ENCODE results near the gene PPT2.
A peak's percentile ranks its signal among the peaks of the same experiment; 100 is the strongest.
"Not testable (repeated sequence)": the region's sequence is repeated elsewhere in the genome, so short reads cannot be mapped to it uniquely, and the experiment has no call there.

The PPT2 gene

DNA sequence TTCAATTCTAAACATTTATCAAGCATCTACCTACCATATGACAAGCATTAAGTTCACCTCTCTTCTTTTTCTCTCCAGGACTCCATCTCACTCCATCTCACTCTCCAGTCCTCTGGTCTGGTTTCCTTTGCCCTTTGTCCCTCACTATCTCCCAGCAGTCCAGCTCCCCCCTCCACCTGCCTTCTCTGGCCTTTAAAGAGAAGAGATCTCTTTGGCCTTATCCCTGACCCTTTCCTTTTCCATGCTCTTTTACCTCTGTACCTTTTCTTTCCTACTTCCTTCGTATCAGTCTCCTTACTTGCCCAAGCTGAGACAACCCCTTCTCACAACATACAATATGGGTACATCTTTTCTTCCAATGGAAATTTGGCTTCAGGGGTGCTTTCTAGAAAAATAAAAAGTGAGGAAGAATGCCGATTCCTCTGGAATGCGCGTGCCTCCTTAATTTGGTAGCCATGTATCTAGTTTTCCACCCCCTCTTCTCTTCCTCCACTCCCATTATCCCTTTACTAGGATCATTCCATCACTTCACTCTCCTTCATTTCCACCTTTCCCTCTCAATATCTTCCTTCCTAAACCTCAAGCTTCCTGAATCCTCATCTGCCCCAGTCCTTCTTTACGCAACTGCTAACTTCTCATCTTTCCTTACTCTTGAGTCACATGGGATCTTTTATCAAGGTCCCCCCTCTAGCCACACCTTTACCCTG, 22.7 kb downstream of the PPT2 start:
- no peak for DNase-seq (ENCODE audit: low read depth in 3 of 3)

- no peak for DNase-seq (ENCODE audit: low read depth in 3 of 3)
These were observed 23.3 kb downstream of the PPT2 start for GRCh38 chr6:32177183-32177787.

- DNase-seq (ENCODE audit: low read depth in 3 of 3): peak; percentile 68 to 92 (median 78)
These were observed 24.0 kb downstream of the PPT2 start, which contains the start of gene RNF5 for GRCh38 chr6:32177788-32178546. Gene RNF5 (plus strand): TSS chr6:32178405. CDS start chr6:32178512, 107 bp downstream.

GRCh38 chr6:32178547-32179440, 24.9 kb downstream of the PPT2 start:
- no peak for DNase-seq (ENCODE audit: low read depth in 3 of 3)

- DNase-seq (ENCODE audit: low read depth in 3 of 3): no peak
These were observed 25.9 kb downstream of the PPT2 start for GRCh38 chr6:32179766-32180405.

DNA sequence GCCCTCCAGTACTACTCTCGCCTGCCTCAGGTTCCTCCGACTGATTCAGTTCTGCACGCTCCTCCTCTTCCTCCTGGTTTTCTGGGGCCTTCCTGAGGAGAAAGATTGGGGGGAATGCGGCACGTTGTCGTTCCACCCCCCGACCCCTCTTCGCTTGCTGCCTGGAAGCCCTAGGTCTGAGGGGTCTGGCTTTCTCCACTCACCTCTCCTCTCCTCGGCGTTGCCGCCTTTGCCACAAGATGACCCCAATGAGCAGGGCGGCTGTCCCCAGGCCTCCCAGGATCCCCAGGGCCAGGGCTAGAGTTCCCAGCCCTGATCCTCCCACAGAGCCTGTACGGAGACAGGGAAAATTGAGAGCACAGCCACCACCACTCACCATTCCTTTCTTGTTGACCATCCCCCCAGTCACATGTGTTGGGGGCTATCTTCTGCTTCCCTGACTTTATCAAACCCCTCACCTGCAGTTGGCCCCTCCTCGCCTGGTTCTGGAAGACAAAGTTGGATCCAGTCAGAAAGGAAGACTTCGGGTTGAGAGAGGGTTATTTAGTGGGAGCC, 27.3 kb downstream of the PPT2 start:
- no peak for DNase-seq (ENCODE audit: low read depth in 3 of 3)

- DNase-seq (ENCODE audit: low read depth in 3 of 3): no peak
These were observed 28.1 kb downstream of the PPT2 start for GRCh38 chr6:32181915-32182529.

DNA sequence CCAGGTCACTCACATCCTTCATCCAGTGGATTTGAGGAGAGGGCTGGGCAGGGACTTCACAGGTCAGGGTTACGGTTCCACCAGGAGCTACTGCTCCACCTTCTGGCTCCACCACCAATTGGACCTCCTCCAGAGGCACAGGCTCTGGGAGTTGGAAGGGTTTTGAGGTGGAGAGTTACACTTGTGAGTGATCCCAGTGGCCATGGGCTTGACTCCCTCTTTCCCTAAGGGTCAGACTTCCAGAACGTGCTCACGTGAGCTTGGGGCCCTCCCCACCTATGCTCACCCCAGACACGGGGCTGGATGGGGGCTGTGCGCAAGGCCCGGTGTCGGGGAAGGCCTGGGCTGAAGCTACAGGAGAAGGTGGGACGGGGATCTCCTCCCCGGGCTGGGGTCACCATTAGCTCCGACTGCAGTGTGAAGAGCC, 28.6 kb downstream of the PPT2 start:
- DNase-seq (ENCODE audit: low read depth in 3 of 3): no peak

GRCh38 chr6:32183030-32183429, 29.1 kb downstream of the PPT2 start:
- DNase-seq (ENCODE audit: low read depth in 3 of 3): no peak

GRCh38 chr6:32183483-32184083, 29.6 kb downstream of the PPT2 start:
- no peak for DNase-seq (ENCODE audit: low read depth in 3 of 3)

DNA sequence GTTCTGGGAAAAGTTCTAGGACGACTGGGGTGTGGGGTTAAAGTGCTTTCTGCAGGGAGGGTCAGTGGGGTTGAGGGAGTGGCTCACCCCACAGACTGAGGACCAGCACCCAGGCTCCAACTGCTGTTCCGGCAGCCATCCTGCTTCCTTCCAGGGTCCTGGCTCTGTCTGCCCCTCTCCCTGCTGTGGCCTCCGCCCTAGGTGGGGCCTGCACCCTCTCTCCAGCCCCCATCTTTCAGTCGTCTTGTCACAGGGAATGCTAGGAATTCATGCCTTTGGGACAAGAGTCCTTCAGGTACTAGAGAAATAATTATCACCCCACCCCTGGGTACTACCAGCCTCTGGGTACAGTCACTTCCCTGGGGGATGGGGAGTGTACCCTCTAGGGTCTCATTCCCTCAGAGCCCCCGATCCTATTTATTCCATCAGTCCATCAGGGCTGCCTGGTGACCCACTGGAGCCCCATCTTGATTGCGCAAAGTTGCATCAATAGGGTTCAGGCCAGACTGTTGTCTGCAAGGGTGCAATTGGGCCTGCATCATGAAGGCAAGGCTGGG, 30.2 kb downstream of the PPT2 start, which contains the start of gene AGER:
Gene AGER, minus strand, starts transcription at position 170 of the 557 bp plus-strand sequence. Its CDS starts 31 bp downstream, at position 139.
- DNase-seq (ENCODE audit: low read depth in 3 of 3): no peak

DNA sequence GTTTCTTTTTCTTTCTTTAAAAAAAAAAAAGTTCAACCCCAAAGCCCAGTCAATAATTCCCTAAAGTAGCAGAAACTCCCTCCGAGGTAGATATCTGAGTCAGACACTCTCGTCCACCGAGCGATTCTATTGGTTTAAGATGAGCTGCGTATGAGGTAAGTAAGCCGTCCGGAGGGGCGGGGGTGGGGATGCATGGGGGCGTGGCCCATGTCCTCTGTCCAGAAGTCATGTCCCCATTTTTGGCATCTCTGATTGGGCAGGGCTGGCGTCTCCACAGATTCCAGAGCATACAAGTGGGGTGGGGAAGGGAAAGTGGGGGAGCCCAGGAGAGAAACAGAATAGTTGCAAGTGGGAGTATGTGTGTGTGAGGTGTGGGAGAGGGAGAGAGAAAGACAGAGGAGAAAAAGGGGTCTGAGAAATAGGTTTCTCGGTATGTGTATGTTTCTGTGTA, 31.8 kb downstream of the PPT2 start:
- DNase-seq (ENCODE audit: low read depth in 3 of 3): peak in 1 of 3 experiments; percentile 46

DNA sequence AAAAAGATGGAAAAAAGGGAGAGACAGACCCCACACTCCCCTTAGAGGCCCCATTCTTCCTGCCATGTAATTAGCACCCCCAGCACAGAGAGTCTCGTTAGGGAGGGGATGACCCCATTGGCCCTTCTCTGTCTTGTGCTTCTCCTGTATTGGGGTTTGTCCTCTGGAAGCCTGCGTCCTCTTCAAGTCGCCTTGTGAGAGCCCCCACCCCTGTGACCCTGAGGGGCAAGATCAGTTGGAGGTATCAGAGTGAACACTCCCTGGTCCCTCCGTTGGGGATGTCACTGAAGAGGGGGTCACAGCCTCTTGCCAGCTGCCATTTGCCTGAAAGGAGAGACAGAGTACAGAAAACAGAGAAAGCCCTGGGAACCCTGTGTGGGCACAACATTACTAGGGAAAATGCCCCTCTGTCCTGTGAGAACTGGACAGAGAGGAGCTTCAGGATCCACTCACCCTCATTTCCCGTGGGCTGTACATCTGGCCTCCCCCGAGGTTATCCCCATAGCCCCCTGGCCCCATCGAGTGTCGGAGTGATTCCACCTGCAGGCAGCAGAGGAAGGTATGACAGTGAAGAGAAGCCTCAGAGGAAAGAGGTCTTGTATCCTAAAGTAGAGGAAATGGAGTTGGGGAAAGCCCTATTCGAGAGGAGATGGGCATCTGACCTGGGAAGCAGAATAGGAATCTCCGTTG, 32.4 kb downstream of the PPT2 start:
- not testable (repeated sequence) for DNase-seq (ENCODE audit: low read depth in 3 of 3)

DNA sequence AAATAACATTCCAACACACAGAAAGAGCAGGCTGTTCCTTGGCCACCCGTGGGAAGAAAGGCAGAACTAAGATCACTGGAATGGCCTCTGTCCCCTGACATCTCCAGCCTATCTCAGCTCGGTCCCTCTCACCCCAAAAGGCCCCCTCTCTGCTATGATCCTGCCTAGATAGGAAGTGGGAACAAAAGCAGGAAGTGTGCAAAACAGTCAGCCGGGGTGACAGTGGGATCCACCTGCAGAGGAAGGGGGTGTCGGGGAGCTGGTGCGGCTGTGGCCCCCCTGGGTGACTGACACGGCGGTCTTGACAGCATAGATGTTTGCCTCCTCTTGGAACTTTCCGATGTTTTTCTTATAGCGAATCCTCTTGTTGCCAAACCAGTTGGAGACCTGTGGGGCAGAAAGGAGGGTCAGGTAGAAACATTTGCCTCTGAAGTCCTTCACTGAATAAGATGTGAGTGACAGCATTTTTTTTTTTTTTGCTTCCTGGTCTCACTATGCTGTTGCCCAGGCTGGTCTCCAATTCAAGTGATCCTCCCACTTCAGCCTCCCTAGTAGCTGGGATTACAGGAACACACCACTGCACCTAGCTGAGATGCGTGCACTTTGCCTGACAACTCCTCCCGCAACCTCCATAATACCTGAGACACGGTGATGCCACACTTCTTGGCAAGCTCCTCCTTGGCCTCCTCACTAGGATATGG, 33.2 kb downstream of the PPT2 start:
- DNase-seq (ENCODE audit: low read depth in 3 of 3): no peak

DNA sequence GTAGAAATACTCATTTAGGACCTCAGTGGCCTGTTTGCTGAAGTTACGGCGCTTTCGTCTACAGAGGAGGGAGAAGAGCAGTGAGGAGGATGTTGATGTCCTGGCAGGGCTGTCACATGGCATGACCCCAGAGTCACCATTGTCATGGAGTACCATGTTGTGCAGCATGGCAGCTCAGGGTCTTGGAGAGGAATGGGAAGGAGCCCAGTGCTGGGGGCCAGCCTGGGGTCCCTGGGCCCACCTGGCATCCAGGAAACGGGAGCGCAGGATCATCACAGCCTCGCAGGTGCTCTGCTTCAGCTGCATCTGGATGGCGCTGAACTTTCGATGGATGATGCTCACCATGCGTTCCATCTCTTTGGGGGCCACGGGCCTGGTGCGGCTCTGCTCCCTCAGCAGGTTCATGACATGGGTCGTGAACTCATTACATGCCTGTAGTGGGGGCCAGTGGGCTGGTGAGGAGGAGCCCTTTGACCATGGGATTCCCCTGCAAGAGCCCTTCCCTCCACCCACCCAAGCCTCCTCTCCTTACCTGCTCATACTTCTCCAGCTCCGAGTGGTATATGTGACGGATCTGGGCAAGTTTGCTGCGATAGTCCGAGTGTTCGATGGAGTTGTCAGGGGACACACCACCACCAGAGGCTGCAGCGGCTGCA, 33.9 kb downstream of the PPT2 start:
- not testable (repeated sequence) for DNase-seq (ENCODE audit: low read depth in 3 of 3)

GRCh38 chr6:32188381-32189068, 34.6 kb downstream of the PPT2 start:
- DNase-seq (ENCODE audit: low read depth in 3 of 3): no peak

All from stimulated activated CD4-positive, alpha-beta T cell treated with anti-CD3 and anti-CD28 coated beads, TNF-alpha, amount 100 ng/mL, for 4 hours (primary cell).